HG03442 (cell line): ENCODE results near the gene SV2B.

Source experiments
- ATAC-seq: cut with Tn5 transposase; IDR thresholded peaks from one replicate; pipeline ENCODE4 v1.9.1; 2021; ENCODE audit warnings: mild to moderate bottlenecking, moderate library complexity; ENCODE audit not compliant: unreplicated experiment

Gene SV2B

GRCh38 chr15:91261345-91261744, 161.3 kb downstream of the SV2B start:
- ATAC-seq, result no peak

DNA sequence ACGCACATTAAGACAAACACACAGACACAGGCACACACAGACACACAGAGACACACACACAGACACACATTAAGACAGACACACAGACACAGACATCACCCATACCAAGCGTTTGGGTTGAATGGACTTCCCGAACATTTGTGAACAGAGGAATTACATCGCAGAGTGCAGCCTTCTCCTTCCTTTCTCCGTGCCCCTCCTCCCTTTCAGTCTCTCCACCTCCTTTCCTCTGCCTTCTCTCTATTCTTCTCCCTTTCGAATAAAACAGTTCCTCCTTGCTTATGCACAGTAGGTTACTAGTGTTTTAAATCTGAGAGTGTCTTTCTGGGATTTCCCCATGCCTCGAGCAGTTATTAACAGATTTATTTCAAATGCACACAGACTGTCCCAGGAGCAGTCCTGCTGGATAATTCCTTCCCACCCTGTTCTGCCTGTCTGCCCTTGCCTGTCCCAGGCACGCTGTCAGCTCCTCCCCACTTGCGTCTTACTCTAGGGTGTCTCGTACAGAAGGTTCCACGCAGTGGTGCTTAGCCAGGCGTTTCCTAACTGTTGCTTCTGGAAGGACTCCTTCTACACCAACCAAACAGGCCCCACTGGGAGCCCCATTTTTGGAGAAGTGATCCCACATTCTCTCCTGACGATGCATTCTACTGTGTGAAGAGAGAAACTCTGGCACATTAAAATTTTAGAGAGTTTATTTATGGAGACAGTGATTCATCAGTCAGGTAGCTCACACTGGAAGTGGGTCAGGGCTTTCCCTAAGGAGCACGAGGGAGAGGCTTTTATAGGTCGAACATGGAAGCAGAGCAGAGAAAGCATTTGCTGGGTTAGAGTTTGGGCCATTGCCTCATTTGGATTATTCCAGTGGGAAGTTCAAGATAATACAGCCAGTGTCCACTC, 163.8 kb downstream of the SV2B start:
- ATAC-seq, result no peak

- no peak for ATAC-seq
Observed at GRCh38 chr15:91264651-91265351, 164.7 kb downstream of the SV2B start.

DNA sequence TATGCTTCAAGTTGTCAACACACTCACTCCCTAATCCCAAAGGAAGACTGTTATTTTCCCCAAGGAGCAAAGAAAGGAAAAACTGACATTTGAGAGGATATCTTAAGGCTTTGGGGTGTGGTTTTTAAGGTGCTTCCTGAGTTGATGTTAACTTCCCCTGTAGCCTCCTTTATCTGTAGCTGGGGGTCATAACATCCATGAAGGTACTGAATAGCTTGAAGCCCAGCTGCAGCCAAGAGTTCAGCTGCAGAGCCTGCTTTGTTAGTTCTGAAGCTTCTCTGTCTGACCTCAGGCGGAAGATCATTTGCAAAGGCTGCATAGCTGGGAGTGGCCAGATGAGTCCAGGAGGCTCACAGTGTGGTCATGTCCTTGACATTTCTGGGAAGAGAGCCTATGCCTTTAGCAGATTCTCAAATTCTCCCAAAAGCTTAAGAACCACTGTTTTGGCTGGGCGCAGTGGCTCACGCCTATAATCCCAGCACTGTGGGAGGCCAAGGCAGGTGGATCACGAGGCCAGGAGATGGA, 165.4 kb downstream of the SV2B start:
- no peak for ATAC-seq

DNA sequence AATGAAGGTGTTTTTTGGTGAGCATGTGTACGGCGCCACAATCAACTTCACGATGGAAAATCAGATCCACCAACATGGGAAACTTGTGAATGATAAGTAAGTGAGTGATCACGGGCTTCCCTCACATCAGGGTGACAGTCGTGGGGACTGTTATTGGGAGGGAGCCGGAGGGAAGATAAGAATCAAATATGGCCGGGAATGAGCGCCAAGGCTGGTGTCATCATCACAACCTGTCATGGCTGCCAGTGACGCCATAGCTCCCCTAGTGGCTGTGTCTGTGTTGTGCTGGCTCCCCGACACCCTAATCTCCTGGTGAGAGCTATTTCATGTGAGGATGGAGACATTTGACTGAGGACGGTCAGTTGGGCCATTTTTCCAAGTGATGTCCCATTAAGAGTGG, 168.5 kb downstream of the SV2B start:
- no peak for ATAC-seq

- ATAC-seq, result no peak
Observed at GRCh38 chr15:91270747-91271146, 170.7 kb downstream of the SV2B start.

DNA sequence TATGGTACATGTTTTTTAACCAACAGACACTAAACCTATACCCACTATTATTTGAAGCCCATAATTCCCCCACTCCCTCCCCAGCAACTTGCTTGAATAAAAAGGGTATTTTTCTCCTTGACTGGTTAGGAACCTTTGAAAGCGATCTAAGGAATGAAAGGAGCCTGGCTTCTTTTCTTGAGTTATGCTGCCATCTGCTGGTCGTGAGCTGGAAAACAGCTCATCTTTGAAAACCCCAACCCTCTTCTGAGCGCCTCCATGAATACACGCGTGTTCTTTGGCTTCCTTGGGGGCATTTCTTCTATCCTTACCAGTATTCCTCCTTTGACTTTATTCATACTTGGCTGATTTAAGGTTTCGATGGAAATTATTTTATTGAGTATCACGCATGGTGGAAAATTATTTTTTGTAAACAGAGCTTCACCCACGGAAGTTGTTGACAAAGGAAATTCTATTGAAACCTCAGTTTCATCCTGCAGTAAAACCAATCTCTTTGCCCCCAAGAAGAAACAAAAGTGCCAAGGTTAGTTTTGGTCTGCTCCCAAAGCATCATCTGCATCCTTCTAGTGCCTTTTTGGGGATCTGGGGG, 171.6 kb downstream of the SV2B start:
- no peak for ATAC-seq

DNA sequence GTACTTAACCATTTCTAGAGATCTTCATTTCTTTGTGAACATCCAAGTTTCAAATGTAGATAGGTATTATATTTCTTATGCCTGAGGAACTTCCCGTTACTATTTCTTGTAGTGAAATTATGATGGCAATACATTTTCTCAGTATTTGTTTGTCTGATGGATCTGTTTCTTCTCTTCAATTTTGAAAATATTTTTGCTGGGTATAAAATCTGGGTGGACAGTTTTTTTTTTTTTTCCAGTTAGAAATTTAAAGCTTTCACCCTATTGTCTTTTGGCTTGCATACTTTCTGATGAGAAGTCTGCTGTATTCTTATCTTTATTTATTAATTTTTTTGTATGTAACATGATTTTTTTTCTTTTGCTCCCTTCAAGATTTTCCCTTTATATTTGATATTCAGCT, 175.8 kb downstream of the SV2B start:
- no peak for ATAC-seq

GRCh38 chr15:91278951-91279350, 178.9 kb downstream of the SV2B start:
- no peak for ATAC-seq

- no peak for ATAC-seq
Observed at GRCh38 chr15:91279486-91279885, 179.4 kb downstream of the SV2B start.

DNA sequence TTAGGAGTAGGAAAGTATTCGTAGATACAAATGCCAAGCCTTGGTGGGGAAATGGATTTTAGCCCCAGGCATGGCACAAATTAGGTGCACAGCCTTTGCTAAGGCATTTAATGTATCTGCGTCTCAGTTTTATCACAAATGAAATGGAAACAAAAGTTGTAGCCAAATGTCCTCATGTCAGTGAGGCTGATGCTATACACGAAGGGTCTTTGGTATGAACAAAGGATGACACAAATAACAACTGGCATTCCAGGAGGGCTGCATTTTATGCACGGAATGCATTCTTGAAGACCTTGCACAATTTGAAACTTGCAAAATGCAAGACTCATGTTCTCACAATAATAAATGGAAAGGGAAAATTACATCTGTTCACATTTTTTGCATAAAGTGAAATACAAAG, 181.9 kb downstream of the SV2B start:
- no peak for ATAC-seq

GRCh38 chr15:91282486-91282885, 182.4 kb downstream of the SV2B start:
- ATAC-seq, result no peak

GRCh38 chr15:91283155-91283554, 183.1 kb downstream of the SV2B start:
- ATAC-seq, result no peak

- ATAC-seq, result no peak
Observed at GRCh38 chr15:91284758-91285466, 184.9 kb downstream of the SV2B start.

GRCh38 chr15:91289324-91289723, 189.3 kb downstream of the SV2B start:
- ATAC-seq, result no peak

DNA sequence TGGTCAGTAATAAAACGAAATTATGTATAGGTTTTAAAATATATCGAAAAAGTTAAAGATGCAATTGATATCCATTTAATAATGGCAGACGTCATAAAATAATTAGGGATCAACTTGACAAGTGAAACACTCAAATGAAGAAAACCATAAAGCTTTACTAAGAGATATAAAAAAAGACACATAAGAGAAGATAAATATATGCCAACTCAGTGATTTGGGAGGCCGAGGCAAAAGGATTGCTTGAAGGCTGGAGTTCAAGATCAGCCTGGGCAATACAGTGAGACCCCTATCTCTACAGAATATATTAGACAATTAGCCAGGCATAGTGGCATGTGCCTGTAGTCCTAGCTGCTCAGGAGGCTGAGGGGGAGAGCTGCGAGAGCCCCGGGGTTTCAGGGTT, 190.5 kb downstream of the SV2B start:
- no peak for ATAC-seq

DNA sequence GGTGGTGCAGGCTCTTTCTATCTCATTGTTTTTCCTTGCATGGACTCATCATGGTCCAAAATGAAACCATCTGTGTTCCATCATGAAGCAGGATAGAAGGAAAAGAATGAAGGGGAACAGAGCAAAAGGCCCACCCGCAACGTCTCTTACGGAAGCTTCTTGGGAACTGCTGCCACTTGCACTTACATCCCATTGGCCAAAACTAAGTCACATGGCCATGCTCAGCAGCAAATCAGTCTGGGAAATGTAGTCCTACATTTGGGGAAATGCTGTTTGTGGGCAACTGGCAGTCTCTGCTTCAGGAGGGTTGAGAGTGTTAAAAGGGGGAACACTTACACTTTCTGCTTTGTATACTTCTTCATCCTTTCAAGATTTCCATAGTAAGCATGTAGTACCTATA, 191.6 kb downstream of the SV2B start:
- ATAC-seq, result peak; percentile 94

DNA sequence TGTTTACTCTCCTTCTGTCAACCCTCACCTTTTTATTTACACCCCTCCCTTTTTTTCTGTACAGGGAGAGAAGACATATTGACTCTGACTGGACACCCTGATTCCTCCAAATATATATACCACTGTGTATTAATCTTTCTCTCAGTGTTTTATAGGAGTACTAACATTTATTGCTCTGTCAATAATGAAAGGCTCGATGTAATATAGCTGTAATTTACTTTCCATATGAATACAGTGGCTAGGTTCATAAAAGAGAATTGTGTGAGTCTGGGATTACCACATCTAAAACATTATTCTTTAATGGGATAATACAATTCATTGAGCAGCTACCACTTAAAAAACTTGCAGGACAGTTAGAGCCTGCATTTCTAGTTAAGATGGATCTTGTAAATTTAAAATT, 194.3 kb downstream of the SV2B start:
- no peak for ATAC-seq

- no peak for ATAC-seq
Observed at GRCh38 chr15:91294795-91295194, 194.7 kb downstream of the SV2B start.

DNA sequence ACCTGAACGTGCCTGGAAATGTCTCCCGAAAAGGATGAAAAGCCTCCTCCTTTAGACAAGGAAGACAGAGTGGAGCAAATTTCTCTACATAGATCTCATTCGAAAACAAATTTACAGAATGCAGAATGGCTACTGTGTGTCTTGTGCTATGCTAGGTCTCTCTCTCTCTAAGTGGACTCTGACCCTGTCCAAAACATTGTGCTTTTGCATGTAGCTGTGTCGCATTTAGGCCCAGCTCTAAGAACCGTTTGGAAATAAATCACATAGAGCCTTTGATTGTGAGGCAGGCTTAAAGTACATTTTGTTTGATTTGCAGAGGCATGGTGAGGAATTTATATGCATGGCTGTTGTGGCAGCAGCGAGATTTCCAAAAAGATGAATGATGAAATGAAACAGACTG, 198.0 kb downstream of the SV2B start:
- no peak for ATAC-seq
